OCI-LY3 (cell line): Measurements from ENCODE around the gene CX3CL1.

Source experiments
- H2AFZ ChIP-seq: fragments of 200-600, 300-600 bp; shearing (Covaris generic); 2 replicates; pipeline ENCODE4 v1.6.0; 2014; ENCODE audit warnings: antibody characterized with exemption, low read depth, low read length
- H3K27ac ChIP-seq: fragments of 200-600, 300-600 bp; sonication (generic); 2 replicates; pipeline ENCODE4 v1.5.1; 2014; ENCODE audit warnings: mild to moderate bottlenecking, low read length, moderate library complexity, mixed read lengths
- H3K27me3 ChIP-seq: fragments of 200-600, 300-600 bp; sonication (generic); 2 replicates; pipeline ENCODE4 v1.6.1; 2014; ENCODE audit warnings: low read depth, low read length, mixed read lengths
- H3K36me3 ChIP-seq: fragments of 200-600, 300-600 bp; sonication (generic); replicated peaks from 2 replicates; pipeline ENCODE3; 2014; ENCODE audit warnings: low read depth, low read length, mixed read lengths
- H3K4me1 ChIP-seq: fragments of 300-600, 200-600 bp; sonication (generic); 2 replicates; pipeline ENCODE4 v1.6.1; 2014; ENCODE audit warnings: low read length, mixed read lengths
- H3K4me2 ChIP-seq: fragments of 200-600, 300-600 bp; sonication (generic); 2 replicates; pipeline ENCODE4 v1.6.1; 2014; ENCODE audit warnings: low read length, mixed read lengths
- H3K4me3 ChIP-seq: fragments of 300-600, 200-600 bp; sonication (generic); 2 replicates; pipeline ENCODE4 v1.5.1; 2014; ENCODE audit warnings: antibody characterized with exemption, mild to moderate bottlenecking, low read length, moderate library complexity
- H3K79me2 ChIP-seq: fragments of 300-600, 200-600 bp; shearing (Covaris generic); 2 replicates; pipeline ENCODE4 v1.6.1; 2014; ENCODE audit warnings: mild to moderate bottlenecking, low read length, mixed read lengths
- H3K9ac ChIP-seq: fragments of 300-600, 200-600 bp; shearing (Covaris generic); 2 replicates; pipeline ENCODE4 v1.6.0; 2014; ENCODE audit warnings: mild to moderate bottlenecking, low read length, moderate library complexity
- H3K9me3 ChIP-seq: fragments of 200-600, 300-600 bp; shearing (Covaris generic); 2 replicates; pipeline ENCODE4 v1.6.1; 2014; ENCODE audit warnings: low read length, mixed read lengths; ENCODE audit not compliant: insufficient read depth
- H4K20me1 ChIP-seq: fragments of 200-600, 300-600 bp; sonication (generic); 2 replicates; pipeline ENCODE4 v1.6.1; 2016; ENCODE audit warnings: low read length, mixed read lengths; ENCODE audit not compliant: insufficient read depth
- EZH2phosphoT487 ChIP-seq: fragments of 200-600 bp; shearing (Covaris generic); IDR thresholded peaks from 2 replicates; pipeline ENCODE4 v1.6.1; 2018; ENCODE audit warnings: antibody characterized with exemption, mixed run types, low read depth
- TF ChIP-seq, protein P1 (sequence below): fragments of 200-600, 300-600 bp; sonication (generic); IDR thresholded peaks from 2 replicates; pipeline ENCODE4 v1.5.1; 2014; ENCODE audit warnings: antibody characterized with exemption, low read length, low read depth

CX3CL1 gene

DNA sequence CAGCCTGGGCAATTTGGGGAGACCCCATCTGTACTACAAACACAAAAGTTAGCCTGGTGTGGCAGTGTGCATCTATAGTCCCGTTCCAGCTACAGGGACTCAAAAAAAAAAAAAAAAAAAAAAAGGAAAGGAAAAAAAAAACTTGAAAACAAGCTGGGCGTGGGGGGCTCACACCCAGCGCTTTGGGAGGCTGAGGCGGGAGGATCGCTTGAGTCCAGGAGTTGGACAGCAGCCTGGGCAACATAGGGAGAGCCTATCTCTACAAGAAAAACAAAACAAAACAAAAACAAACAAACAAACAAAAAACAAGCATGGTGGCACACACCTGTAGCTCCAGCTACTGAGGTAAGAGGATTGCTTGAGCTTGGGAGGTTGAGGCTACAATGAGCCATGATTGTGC, 19.4 kb downstream of the CX3CL1 start:
- Histone ChIP-seq H3K27me3 (no peaks in the 10 kb centered on the region), H3K4me2 (no peak overlapping the region), H4K20me1 (no peaks in the 10 kb centered on the region), H3K79me2 (no peaks in the 10 kb centered on the region), H3K9ac (no peak overlapping the region), H3K27ac (no peak overlapping the region), H3K4me1 (peaks cover 44% of the 10 kb centered on the region), H3K9me3 (no peaks in the 10 kb centered on the region), H3K36me3 (no peaks in the 10 kb centered on the region), H2AFZ (no peak overlapping the region), H3K4me3 (no peak overlapping the region)
- TF ChIP-seq EZH2phosphoT487: no peak
- TF ChIP-seq, protein P1, sequence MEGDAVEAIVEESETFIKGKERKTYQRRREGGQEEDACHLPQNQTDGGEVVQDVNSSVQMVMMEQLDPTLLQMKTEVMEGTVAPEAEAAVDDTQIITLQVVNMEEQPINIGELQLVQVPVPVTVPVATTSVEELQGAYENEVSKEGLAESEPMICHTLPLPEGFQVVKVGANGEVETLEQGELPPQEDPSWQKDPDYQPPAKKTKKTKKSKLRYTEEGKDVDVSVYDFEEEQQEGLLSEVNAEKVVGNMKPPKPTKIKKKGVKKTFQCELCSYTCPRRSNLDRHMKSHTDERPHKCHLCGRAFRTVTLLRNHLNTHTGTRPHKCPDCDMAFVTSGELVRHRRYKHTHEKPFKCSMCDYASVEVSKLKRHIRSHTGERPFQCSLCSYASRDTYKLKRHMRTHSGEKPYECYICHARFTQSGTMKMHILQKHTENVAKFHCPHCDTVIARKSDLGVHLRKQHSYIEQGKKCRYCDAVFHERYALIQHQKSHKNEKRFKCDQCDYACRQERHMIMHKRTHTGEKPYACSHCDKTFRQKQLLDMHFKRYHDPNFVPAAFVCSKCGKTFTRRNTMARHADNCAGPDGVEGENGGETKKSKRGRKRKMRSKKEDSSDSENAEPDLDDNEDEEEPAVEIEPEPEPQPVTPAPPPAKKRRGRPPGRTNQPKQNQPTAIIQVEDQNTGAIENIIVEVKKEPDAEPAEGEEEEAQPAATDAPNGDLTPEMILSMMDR: no peak

DNA sequence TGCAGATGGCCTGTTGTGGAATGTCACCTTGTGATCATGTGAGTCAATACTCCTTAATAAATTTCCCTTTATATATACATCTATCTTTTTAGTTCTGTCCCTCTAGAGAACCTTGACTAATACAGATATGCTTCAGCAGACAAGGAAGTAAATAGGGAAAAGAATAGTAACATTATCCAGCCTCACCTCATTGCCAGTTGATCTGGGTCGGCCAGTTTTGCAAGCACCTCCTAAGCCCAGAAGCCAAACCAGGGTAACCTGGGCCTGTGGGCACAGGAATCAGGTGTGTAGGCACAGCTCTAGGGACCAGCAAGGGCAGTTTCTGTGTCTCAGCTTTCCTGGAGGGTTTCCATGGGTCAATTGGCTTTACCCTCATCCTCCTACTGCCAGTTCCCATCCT, 20.4 kb downstream of the CX3CL1 start:
- Histone ChIP-seq H3K4me2 (no peak overlapping the region), H3K79me2 (no peaks in the 10 kb centered on the region), H4K20me1 (no peaks in the 10 kb centered on the region), H3K27ac (no peak overlapping the region), H3K27me3 (no peaks in the 10 kb centered on the region), H2AFZ (no peak overlapping the region), H3K4me3 (no peak overlapping the region), H3K4me1 (peaks cover 34% of the 10 kb centered on the region), H3K9me3 (no peaks in the 10 kb centered on the region), H3K9ac (no peak overlapping the region), H3K36me3 (no peaks in the 10 kb centered on the region)
- TF ChIP-seq, protein P1: no peak
- no peak for TF ChIP-seq EZH2phosphoT487

DNA sequence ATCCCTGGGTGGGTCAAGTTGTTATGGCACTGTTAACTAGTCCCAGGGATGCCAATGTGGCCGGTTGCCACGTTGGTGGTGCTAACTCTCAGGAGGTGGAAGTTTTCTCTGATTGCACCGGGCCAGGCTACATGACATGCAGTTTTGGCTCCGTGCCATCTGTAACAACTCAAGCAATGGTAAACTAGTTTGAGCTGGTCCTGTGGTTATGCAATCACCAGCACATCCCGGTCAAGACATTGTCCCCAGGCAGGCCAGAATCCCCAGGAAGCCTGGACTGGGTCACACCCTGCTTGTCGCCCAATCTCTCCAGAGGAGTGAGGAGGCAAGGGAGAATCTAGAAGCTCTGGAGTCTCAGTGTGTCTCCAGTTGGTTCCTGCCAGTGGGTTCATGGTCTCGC, 22.2 kb downstream of the CX3CL1 start:
- Histone ChIP-seq H3K27ac (no peak overlapping the region), H3K9ac (no peak overlapping the region), H3K4me3 (no peak overlapping the region), H3K9me3 (no peaks in the 10 kb centered on the region), H3K36me3 (no peaks in the 10 kb centered on the region), H3K27me3 (no peaks in the 10 kb centered on the region), H3K79me2 (no peaks in the 10 kb centered on the region), H3K4me1 (peaks cover 16% of the 10 kb centered on the region), H3K4me2 (no peak overlapping the region), H4K20me1 (no peaks in the 10 kb centered on the region), H2AFZ (no peak overlapping the region)
- no peak for TF ChIP-seq EZH2phosphoT487
- TF ChIP-seq, protein P1: no peak

DNA sequence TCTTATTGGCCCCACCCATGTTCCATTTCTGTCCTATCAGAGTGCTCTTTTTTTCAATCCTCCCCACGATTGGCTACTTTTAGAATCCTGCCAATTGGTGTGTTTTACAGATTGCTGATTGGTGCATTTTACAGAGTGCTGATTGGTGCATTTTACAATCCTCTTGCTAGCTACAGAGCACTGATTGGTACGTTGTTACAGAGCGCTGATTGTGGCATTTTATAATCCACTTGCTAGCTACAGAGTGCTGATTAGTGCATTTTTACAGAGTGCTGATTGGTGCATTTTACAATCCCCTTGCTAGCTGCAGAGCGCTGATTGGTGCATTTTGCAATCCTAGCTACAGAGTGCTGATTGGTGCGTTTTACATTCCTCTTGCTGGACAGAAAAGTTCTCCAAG, 22.7 kb downstream of the CX3CL1 start:
- Histone ChIP-seq H3K27ac (no peak overlapping the region), H3K9ac (no peak overlapping the region), H3K9me3 (no peaks in the 10 kb centered on the region), H3K79me2 (no peaks in the 10 kb centered on the region), H3K4me1 (peaks cover 16% of the 10 kb centered on the region), H3K27me3 (no peaks in the 10 kb centered on the region), H3K4me3 (no peak overlapping the region), H2AFZ (no peak overlapping the region), H3K36me3 (no peaks in the 10 kb centered on the region), H4K20me1 (no peaks in the 10 kb centered on the region), H3K4me2 (no peak overlapping the region)
- TF ChIP-seq EZH2phosphoT487: no peak
- TF ChIP-seq, protein P1: no peak
